Karpas-422 (cell line): Measurements from ENCODE around the gene GTF3C4. TPM values are rescaled to one million over a fixed set of nuclear protein-coding genes. Genes with fewer than 3 reads are reported as not detected.

Experiments
- DNase-seq: peaks from one replicate; pipeline ENCODE4 v3.0.0-alpha.2; 2015
- H2AFZ ChIP-seq: fragments of 200-600 bp; sonication (generic); 2 replicates; pipeline ENCODE4 v1.6.1; 2014; ENCODE audit warnings: antibody characterized with exemption, low read length, mixed read lengths
- H3K27ac ChIP-seq: fragments of 200-600 bp; sonication (generic); 2 replicates; pipeline ENCODE4 v1.5.1; 2014; ENCODE audit warnings: mild to moderate bottlenecking, low read length, moderate library complexity
- H3K27me3 ChIP-seq: fragments of 200-600 bp; sonication (generic); 2 replicates; pipeline ENCODE4 v1.6.1; 2014; ENCODE audit warnings: low read length, mixed read lengths
- H3K36me3 ChIP-seq: fragments of 200-600 bp; sonication (generic); 2 replicates; pipeline ENCODE4 v1.6.1; 2014; ENCODE audit warnings: low read length, mixed read lengths; ENCODE audit not compliant: insufficient read depth
- H3K4me1 ChIP-seq: fragments of 200-600 bp; sonication (generic); 2 replicates; pipeline ENCODE4 v1.6.1; 2014; ENCODE audit warnings: mild to moderate bottlenecking, low read length, mixed read lengths
- H3K4me2 ChIP-seq: fragments of 200-600 bp; sonication (generic); 2 replicates; pipeline ENCODE4 v1.6.1; 2014; ENCODE audit warnings: low read length, low read depth, mild to moderate bottlenecking; ENCODE audit not compliant: poor library complexity, severe bottlenecking
- H3K4me3 ChIP-seq: fragments of 200-600 bp; sonication (generic); 2 replicates; pipeline ENCODE4 v1.5.1; 2014; ENCODE audit warnings: mild to moderate bottlenecking, antibody characterized with exemption, low read length, mixed read lengths
- H3K79me2 ChIP-seq: fragments of 200-600 bp; sonication (generic); 2 replicates; pipeline ENCODE4 v1.6.1; 2014; ENCODE audit warnings: mild to moderate bottlenecking, low read length, mixed read lengths
- H3K9ac ChIP-seq: fragments of 200-600 bp; sonication (generic); 2 replicates; pipeline ENCODE4 v1.6.0; 2014; ENCODE audit warnings: low read length
- H3K9me2 ChIP-seq: fragments of 200-600 bp; sonication (generic), shearing (Covaris generic); replicated peaks from 2 replicates; pipeline ENCODE4 v1.6.0; 2014; ENCODE audit warnings: mild to moderate bottlenecking, low read length, moderate library complexity; ENCODE audit not compliant: insufficient read depth
- H3K9me3 ChIP-seq: fragments of 300-700, 200-600 bp; sonication (generic); 2 replicates; pipeline ENCODE4 v1.6.1; 2014; ENCODE audit warnings: low read length, mixed read lengths
- H4K20me1 ChIP-seq: fragments of 200-600 bp; sonication (generic); 2 replicates; pipeline ENCODE4 v1.6.1; 2014; ENCODE audit warnings: mild to moderate bottlenecking, antibody characterized with exemption, low read length, low read depth; ENCODE audit not compliant: insufficient read depth
- total RNA-seq: library from RNA; depleted of rRNA; stranded (reverse); fragments of >200 nt; shearing (Covaris generic); gene quantifications from 2 replicates; pipeline ENCODE4 v1.2.3, GENCODE V29; 2014; ENCODE audit warnings: low replicate concordance

The GTF3C4 gene
- total RNA-seq, 1 experiment from 2014 or later = 11.2 TPM

GRCh38 chr9:132648685-132649084 is 21.6 kb upstream of the GTF3C4 start:
- H3K36me3 ChIP-seq = peaks cover 48% of the 10 kb centered on the region

GRCh38 chr9:132651259-132651658 is 19.0 kb upstream of the GTF3C4 start:
- Histone ChIP-seq H3K27me3 (no peaks in the 10 kb centered on the region), H3K36me3 (peaks cover 41% of the 10 kb centered on the region; the same call in 1 of the 2 replicates), H2AFZ (no peak overlapping the region), H4K20me1 (no peaks in the 10 kb centered on the region), H3K9ac (no peak overlapping the region), H3K4me3 (no peak overlapping the region), H3K9me3 (no peaks in the 10 kb centered on the region), H3K27ac (no peak overlapping the region), H3K9me2 (no peaks in the 10 kb centered on the region), H3K4me1 (no peaks in the 10 kb centered on the region), H3K4me2 (no peak overlapping the region), H3K79me2 (peaks cover 21% of the 10 kb centered on the region)
- DNase-seq = no peak

More at GRCh38 chr9:132648685-132649084, 21.6 kb upstream of the GTF3C4 start:
- Histone ChIP-seq H3K27me3 (no peaks in the 10 kb centered on the region), H3K4me3 (no peak overlapping the region), H3K9ac (no peak overlapping the region), H3K4me2 (no peak overlapping the region), H3K79me2 (peaks cover 10% of the 10 kb centered on the region), H3K9me3 (no peaks in the 10 kb centered on the region), H3K4me1 (no peaks in the 10 kb centered on the region), H3K27ac (no peak overlapping the region), H3K9me2 (no peaks in the 10 kb centered on the region), H4K20me1 (no peaks in the 10 kb centered on the region), H2AFZ (no peak overlapping the region)
- no peak for DNase-seq

- peaks cover 39% of the 10 kb centered on the region for H3K36me3 ChIP-seq
- H3K27me3 ChIP-seq = no peaks in the 10 kb centered on the region
- no peak overlapping the region for H2AFZ ChIP-seq
These were observed 14.0 kb upstream of the GTF3C4 start for GRCh38 chr9:132656299-132656698.

GRCh38 chr9:132662152-132662945 is 7.9 kb upstream of the GTF3C4 start:
- no peak overlapping the region for H3K4me2 ChIP-seq
- peaks cover 82% of the 10 kb centered on the region for H3K79me2 ChIP-seq
- H3K27ac ChIP-seq = no peak overlapping the region
- H3K4me1 ChIP-seq = 0 out of 2 replicates have a peak, but pooled peaks cover 4% of the 10 kb centered on the region
- H3K36me3 ChIP-seq = peaks cover 31% of the 10 kb centered on the region
- no peak for DNase-seq
- H3K9me2 ChIP-seq = no peaks in the 10 kb centered on the region
- no peak overlapping the region for H2AFZ ChIP-seq
- no peak overlapping the region for H3K9ac ChIP-seq
- no peaks in the 10 kb centered on the region for H3K9me3 ChIP-seq
- H3K27me3 ChIP-seq = no peaks in the 10 kb centered on the region
- no peak overlapping the region for H3K4me3 ChIP-seq
- H4K20me1 ChIP-seq = 0 out of 2 replicates have a peak, but pooled peaks cover 3% of the 10 kb centered on the region

More at GRCh38 chr9:132656299-132656698, 14.0 kb upstream of the GTF3C4 start:
- Histone ChIP-seq H3K79me2 (peaks cover 43% of the 10 kb centered on the region), H3K9ac (no peak overlapping the region), H3K4me1 (no peaks in the 10 kb centered on the region), H3K9me2 (no peaks in the 10 kb centered on the region), H3K4me3 (no peak overlapping the region), H3K4me2 (no peak overlapping the region), H3K9me3 (no peaks in the 10 kb centered on the region), H4K20me1 (no peaks in the 10 kb centered on the region), H3K27ac (no peak overlapping the region)
- DNase-seq = no peak

GRCh38 chr9:132663117-132663516 is 7.1 kb upstream of the GTF3C4 start:
- Histone ChIP-seq H3K79me2 (peaks cover 82% of the 10 kb centered on the region), H3K9me3 (no peaks in the 10 kb centered on the region), H3K27me3 (no peaks in the 10 kb centered on the region), H3K4me2 (no peak overlapping the region), H3K4me3 (no peak overlapping the region), H3K9me2 (no peaks in the 10 kb centered on the region), H4K20me1 (0 out of 2 replicates have a peak, but pooled peaks cover 3% of the 10 kb centered on the region), H2AFZ (no peak overlapping the region), H3K9ac (no peak overlapping the region), H3K4me1 (peaks cover 9% of the 10 kb centered on the region), H3K36me3 (peaks cover 28% of the 10 kb centered on the region), H3K27ac (no peak overlapping the region)
- DNase-seq = no peak

- Histone ChIP-seq H3K4me2 (no peak overlapping the region), H3K9me3 (no peaks in the 10 kb centered on the region), H3K4me1 (peaks cover 15% of the 10 kb centered on the region), H3K9me2 (no peaks in the 10 kb centered on the region), H4K20me1 (0 out of 2 replicates have a peak, but pooled peaks cover 3% of the 10 kb centered on the region), H3K27me3 (no peaks in the 10 kb centered on the region), H3K9ac (no peak overlapping the region), H3K79me2 (peaks cover 84% of the 10 kb centered on the region), H2AFZ (no peak overlapping the region), H3K4me3 (no peak overlapping the region), H3K36me3 (peaks cover 21% of the 10 kb centered on the region), H3K27ac (no peak overlapping the region)
- DNase-seq = no peak
These were observed 6.4 kb upstream of the GTF3C4 start for GRCh38 chr9:132663851-132664250.

GRCh38 chr9:132669319-132669697 is 956 bp upstream of the GTF3C4 start:
- peak overlapping the region; percentile 97; the same call in 1 of the 2 replicates for H2AFZ ChIP-seq
- H3K79me2 ChIP-seq = peaks cover 98% of the 10 kb centered on the region
- H3K27me3 ChIP-seq = no peaks in the 10 kb centered on the region
- no peaks in the 10 kb centered on the region for H3K9me3 ChIP-seq
- H3K4me2 ChIP-seq = peak overlapping the region; percentile 73
- H3K4me3 ChIP-seq = peak overlapping the region; percentile 79
- peaks cover 24% of the 10 kb centered on the region for H4K20me1 ChIP-seq
- no peak for DNase-seq
- peak overlapping the region; percentile 90 for H3K9ac ChIP-seq
- H3K4me1 ChIP-seq = peaks cover 27% of the 10 kb centered on the region
- H3K9me2 ChIP-seq = no peaks in the 10 kb centered on the region
- peak overlapping the region; percentile 83 for H3K27ac ChIP-seq
- H3K36me3 ChIP-seq = peaks cover 13% of the 10 kb centered on the region; the same call in 1 of the 2 replicates

GRCh38 chr9:132669698-132670456 is 387 bp upstream of the GTF3C4 start, which contains the start of gene DDX31:
Gene DDX31, minus strand, starts transcription at chr9:132669983. Its CDS starts 49 bp downstream, at chr9:132669934.
- no peaks in the 10 kb centered on the region for H3K9me3 ChIP-seq
- H4K20me1 ChIP-seq = peaks cover 24% of the 10 kb centered on the region
- H3K27me3 ChIP-seq = no peaks in the 10 kb centered on the region
- no peaks in the 10 kb centered on the region for H3K9me2 ChIP-seq
- peaks cover 27% of the 10 kb centered on the region for H3K4me1 ChIP-seq
- H3K27ac ChIP-seq = peak within 1 kb of the TSS; percentile 83
- H3K4me2 ChIP-seq = peak within 1 kb of the TSS; percentile 73
- peaks cover 98% of the 10 kb centered on the region for H3K79me2 ChIP-seq
- peak; percentile 94 for DNase-seq
- H3K4me3 ChIP-seq = peak within 1 kb of the TSS; percentile 79
- H3K36me3 ChIP-seq = peaks cover 13% of the 10 kb centered on the region; the same call in 1 of the 2 replicates
- peak within 1 kb of the TSS; percentile 97 for H2AFZ ChIP-seq
- peak within 1 kb of the TSS; percentile 90 for H3K9ac ChIP-seq
